Tibial nerve (tissue), 4 donors: ENCODE data around the gene ADAMTS17.

Experiments
- EP300 ChIP-seq, 2 donors: sonication (generic); formaldehyde crosslinking; IDR thresholded peaks; one replicate each; pipeline ENCODE4 v1.6.1; 2017; ENCODE audit warnings: antibody characterized with exemption in 2 of 2, mild to moderate bottlenecking in 1 of 2
- POLR2A ChIP-seq, 2 donors: fragments of 450-650 bp; IDR thresholded peaks; one replicate each; pipeline ENCODE4 v1.6.1; 2017; ENCODE audit warnings: antibody characterized with exemption in 2 of 2, mild to moderate bottlenecking in 2 of 2, moderate library complexity in 2 of 2
- TF ChIP-seq, protein P1 (sequence below), 5 experiments: fragments of 200-600 bp in 3 of 5; fragments of 450-650 bp in 2 of 5; sonication (generic) in 3 of 5; IDR thresholded peaks; one replicate each; pipeline ENCODE4 v1.5.1; 2016 to 2019; ENCODE audit warnings: antibody characterized with exemption in 5 of 5, mild to moderate bottlenecking in 3 of 5, moderate library complexity in 2 of 5

DNA sequence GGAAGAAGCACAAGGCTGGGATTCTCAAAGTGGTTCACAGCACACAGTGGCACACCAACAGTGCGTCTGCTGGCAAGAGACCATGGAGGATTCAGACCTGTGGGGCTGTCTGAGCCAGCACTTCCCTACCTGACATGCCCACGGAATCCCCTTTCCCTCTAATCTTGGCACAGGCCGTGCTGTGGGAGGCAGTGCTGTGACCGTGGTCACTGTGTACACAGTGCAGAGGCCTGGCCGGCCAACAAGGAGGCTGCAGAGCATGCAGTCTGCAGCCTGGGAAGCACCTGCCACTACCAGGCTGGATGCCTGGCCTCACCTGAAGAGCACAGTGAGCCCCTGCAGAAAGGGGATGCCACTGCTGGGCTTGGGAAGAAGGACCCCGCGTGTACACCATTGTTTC is 307.6 kb downstream of the ADAMTS17 start:
- TF ChIP-seq, protein P1, sequence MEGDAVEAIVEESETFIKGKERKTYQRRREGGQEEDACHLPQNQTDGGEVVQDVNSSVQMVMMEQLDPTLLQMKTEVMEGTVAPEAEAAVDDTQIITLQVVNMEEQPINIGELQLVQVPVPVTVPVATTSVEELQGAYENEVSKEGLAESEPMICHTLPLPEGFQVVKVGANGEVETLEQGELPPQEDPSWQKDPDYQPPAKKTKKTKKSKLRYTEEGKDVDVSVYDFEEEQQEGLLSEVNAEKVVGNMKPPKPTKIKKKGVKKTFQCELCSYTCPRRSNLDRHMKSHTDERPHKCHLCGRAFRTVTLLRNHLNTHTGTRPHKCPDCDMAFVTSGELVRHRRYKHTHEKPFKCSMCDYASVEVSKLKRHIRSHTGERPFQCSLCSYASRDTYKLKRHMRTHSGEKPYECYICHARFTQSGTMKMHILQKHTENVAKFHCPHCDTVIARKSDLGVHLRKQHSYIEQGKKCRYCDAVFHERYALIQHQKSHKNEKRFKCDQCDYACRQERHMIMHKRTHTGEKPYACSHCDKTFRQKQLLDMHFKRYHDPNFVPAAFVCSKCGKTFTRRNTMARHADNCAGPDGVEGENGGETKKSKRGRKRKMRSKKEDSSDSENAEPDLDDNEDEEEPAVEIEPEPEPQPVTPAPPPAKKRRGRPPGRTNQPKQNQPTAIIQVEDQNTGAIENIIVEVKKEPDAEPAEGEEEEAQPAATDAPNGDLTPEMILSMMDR (IDR thresholded peaks at IDR 0.05): no peak
- TF ChIP-seq POLR2A (IDR thresholded peaks at IDR 0.05) (no peak), EP300 (IDR thresholded peaks at IDR 0.05) (no peak)
